Upper lobe of right lung (tissue), 1 donor: ENCODE measurements around the gene CSGALNACT2. TPM values are rescaled to one million over a fixed set of nuclear protein-coding genes. Genes with fewer than 3 reads are reported as not detected.
A peak's percentile ranks its signal among the peaks of the same experiment; 100 is the strongest.

Experiments used
- ATAC-seq: fragments of 200-7000 bp; cut with Tn5 transposase; one replicate; pipeline ENCODE4 v1.9.1; 2020; ENCODE audit warnings: mild to moderate bottlenecking, moderate library complexity
- DNase-seq: peaks from one replicate; pipeline ENCODE4 v3.0.0-alpha.2; 2020
- H3K27ac ChIP-seq: fragments of 200-600 bp; one replicate; pipeline ENCODE4 v1.8.0; 2022
- H3K27me3 ChIP-seq: fragments of 200-600 bp; one replicate; pipeline ENCODE4 v1.8.0; 2022; ENCODE audit warnings: mild to moderate bottlenecking
- H3K36me3 ChIP-seq: fragments of 200-600 bp; one replicate; pipeline ENCODE4 v1.8.0; 2022
- H3K4me1 ChIP-seq: fragments of 200-600 bp; one replicate; pipeline ENCODE4 v1.8.0; 2022
- H3K4me3 ChIP-seq: fragments of 200-600 bp; one replicate; pipeline ENCODE4 v1.8.0; 2022; ENCODE audit warnings: mild to moderate bottlenecking
- H3K9me3 ChIP-seq: fragments of 200-600 bp; one replicate; pipeline ENCODE4 v1.8.0; 2022
- CTCF ChIP-seq: fragments of 200-600 bp; IDR thresholded peaks from one replicate; pipeline ENCODE4 v1.8.0; 2022; ENCODE audit warnings: antibody characterized with exemption
- intact Hi-C: fragments of 100-400 bp; cut with DNase I; formaldehyde crosslinking; loops from one replicate; pipeline ENCODE4 v1.11.0; 2022
- total RNA-seq: library from RNA; stranded (reverse); fragmentation: NEBNext Ultra II Directional; extraction: Animal tissue kit (Norgen Biotek cat#: 25700); gene quantifications from one replicate; pipeline ENCODE4 v1.2.1, GENCODE V29; 2021
- donor health status: DM: no; HTN: yes; CAD: no; lungs with severe emphysema.

The CSGALNACT2 gene
- total RNA-seq, 1 donor from 2014 or later: 40.8 TPM

DNA sequence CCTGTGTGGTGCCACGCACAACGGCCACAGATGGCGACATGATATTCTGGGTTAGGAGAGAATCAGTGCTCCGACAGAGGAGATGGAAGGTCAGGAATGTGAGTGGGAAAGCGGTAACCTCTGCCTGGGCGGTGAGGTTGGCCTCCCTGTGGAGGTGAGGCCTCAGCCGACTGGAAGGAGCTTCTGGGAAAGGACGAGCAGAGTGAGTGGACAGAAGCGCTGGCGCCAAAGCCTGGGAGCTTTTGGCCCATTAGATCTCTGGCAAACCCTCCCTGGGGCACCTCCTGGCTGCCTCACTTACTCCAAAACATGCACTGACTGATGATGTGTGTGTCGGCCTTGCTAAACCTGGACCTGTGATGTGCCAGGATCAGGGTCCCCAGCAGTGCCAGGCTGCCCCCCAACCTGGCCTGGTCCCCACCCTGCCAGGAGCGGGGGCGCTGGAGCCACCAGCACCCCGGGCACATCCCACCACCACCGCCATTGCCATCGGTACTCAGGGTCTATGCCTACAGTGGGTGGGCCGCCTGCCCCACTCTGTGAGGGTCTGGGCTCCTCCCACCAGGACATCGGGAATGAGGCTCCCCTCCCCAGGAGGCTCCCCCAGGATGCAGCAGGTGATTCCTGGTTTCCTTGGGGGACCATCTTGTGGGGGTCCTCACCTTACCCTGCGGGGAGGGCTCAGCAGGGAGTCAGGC, 77.7 kb downstream of the CSGALNACT2 start:
- Histone ChIP-seq H3K36me3 (no peaks in the 10 kb centered on the region), H3K4me1 (no peaks in the 10 kb centered on the region), H3K9me3 (no peaks in the 10 kb centered on the region), H3K27ac (no peak overlapping the region), H3K4me3 (no peak overlapping the region), H3K27me3 (no peaks in the 10 kb centered on the region)
- no peak for ATAC-seq
- intact Hi-C loops: no loop called here
- no peak for DNase-seq
- no peak for TF ChIP-seq CTCF

DNA sequence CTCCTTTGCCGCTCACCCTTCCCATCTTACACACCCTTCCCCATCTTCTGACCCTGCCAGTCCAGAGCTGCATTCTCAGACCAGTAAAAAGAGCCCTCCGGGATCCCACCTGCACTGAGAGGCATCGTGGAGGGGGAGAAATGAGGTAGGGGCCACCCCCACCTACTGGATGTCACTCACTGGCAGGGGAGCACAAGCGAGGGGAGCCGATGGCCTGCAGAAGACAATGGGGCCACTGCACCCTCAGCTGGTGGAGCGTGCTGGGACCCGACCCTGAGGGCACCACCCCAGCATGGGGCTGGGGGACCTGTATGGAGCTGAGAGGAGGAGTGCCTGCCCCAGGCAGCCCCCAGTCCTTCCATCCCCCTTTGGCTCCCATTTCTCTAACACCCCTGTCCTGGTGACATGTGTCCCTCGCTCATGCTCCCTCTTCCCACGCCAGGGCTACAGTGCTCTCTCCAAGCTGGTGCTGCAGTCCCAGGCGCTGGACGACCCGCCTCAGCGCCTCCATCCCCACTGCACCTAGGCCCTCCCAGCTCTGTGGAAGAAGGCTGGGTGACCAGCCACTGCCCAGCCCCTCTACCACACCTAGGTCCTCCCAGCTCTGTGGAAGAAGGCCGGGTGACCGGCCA, 78.8 kb downstream of the CSGALNACT2 start:
- Histone ChIP-seq H3K36me3 (no peaks in the 10 kb centered on the region), H3K9me3 (no peaks in the 10 kb centered on the region), H3K27ac (no peak overlapping the region), H3K4me1 (no peaks in the 10 kb centered on the region), H3K4me3 (no peak overlapping the region), H3K27me3 (no peaks in the 10 kb centered on the region)
- DNase-seq: peak; percentile 52
- no peak for ATAC-seq
- TF ChIP-seq CTCF: no peak
- intact Hi-C loops: no loop called here

DNA sequence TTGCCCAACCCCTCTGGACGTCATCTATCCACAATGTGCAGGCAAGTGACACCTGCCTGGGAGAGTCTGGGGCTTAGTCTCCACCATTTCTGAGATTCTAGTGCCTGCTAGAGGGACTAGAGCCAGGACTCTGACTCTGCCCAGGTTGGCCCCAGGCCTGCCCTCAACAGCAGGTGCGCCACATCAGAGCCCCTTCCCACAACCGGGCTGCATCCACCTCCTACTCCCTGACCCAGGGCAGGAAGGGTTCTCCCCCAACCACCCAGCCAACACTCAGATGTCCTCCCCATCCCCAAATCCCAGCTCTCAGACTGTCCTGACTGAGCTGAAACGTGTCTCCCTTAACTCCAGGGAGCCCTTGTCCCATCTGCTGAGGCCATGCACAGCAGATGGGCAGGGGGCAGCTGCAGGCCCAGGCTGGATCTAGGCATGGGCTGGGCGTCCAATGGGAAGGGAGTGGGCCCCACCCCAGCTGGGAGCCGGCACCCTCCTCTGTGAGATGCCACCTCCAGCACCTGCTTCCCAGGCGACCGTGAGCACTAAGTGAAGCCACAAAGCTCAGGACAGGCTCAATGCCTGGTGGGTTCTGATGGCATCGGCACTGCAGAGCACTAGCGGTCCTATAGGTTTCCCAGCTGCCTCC, 79.4 kb downstream of the CSGALNACT2 start:
- intact Hi-C loops: no loop called here
- no peak overlapping the region for H3K27ac ChIP-seq
- no peaks in the 10 kb centered on the region for H3K9me3 ChIP-seq
- DNase-seq (peak; percentile 43), ATAC-seq (no peak)
- no peaks in the 10 kb centered on the region for H3K27me3 ChIP-seq
- no peak for TF ChIP-seq CTCF
- no peak overlapping the region for H3K4me3 ChIP-seq
- no peaks in the 10 kb centered on the region for H3K4me1 ChIP-seq
- no peaks in the 10 kb centered on the region for H3K36me3 ChIP-seq

DNA sequence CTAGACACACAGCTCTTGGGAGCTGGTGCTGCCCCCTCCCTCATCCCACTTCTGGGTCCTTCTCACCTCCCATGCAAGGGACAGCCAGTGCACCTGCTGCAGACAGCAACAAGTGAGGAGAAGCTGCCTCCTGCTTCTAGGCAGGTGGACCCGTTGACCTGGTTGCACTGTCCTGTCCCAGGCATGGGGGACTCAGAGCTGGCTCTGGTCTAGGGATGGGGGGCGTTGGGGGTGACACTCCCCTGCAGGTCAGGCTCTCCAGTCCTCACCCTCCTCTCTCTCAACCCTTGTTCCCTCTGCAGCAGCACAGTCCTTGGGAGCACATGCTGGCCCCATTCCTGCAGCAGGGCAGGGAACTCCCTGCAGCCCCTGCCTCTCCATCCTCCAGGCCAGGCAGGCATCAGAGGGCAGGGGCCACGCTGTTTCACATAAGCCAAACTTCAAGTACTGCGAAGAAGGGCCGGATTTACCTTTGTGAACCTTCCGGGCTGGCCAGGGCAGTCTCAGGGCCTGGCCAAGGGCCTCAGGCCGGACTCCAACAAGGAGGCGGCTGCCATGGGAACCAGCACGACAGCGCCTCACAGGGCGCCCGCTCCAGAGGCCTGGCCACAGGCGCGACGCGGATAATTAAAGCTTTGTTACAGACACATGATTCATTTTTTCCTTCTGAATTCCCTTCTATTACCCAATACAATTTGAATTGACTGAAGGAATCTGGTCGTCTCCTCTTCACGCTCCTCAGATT, 80.1 kb downstream of the CSGALNACT2 start:
- no peak overlapping the region for H3K27ac ChIP-seq
- H3K9me3 ChIP-seq: no peaks in the 10 kb centered on the region
- no peak for TF ChIP-seq CTCF
- intact Hi-C loops: no loop called here
- H3K4me3 ChIP-seq: no peak overlapping the region
- no peaks in the 10 kb centered on the region for H3K36me3 ChIP-seq
- ATAC-seq (no peak), DNase-seq (peak; percentile 44)
- no peaks in the 10 kb centered on the region for H3K4me1 ChIP-seq
- no peaks in the 10 kb centered on the region for H3K27me3 ChIP-seq

- no peak for ATAC-seq
- H3K27ac ChIP-seq: no peak overlapping the region
- H3K9me3 ChIP-seq: no peaks in the 10 kb centered on the region
- DNase-seq: peak; percentile 44
- H3K4me3 ChIP-seq: no peak overlapping the region
- H3K36me3 ChIP-seq: no peaks in the 10 kb centered on the region
- intact Hi-C loops: no loop called here
- no peaks in the 10 kb centered on the region for H3K27me3 ChIP-seq
- no peaks in the 10 kb centered on the region for H3K4me1 ChIP-seq
- TF ChIP-seq CTCF: no peak
Observed at GRCh38 chr10:43218951-43219837, 80.9 kb downstream of the CSGALNACT2 start.
